ENCODE measurements around the gene SLC16A10. TPM values are rescaled to one million over a fixed set of nuclear protein-coding genes. Genes with fewer than 3 reads are reported as not detected.
A peak's percentile ranks its signal among the peaks of the same experiment; 100 is the strongest.

Gene SLC16A10
- total and polyA plus RNA-seq, 2 experiments from 2014 or later: 19.9 to 34.1 TPM

DNA sequence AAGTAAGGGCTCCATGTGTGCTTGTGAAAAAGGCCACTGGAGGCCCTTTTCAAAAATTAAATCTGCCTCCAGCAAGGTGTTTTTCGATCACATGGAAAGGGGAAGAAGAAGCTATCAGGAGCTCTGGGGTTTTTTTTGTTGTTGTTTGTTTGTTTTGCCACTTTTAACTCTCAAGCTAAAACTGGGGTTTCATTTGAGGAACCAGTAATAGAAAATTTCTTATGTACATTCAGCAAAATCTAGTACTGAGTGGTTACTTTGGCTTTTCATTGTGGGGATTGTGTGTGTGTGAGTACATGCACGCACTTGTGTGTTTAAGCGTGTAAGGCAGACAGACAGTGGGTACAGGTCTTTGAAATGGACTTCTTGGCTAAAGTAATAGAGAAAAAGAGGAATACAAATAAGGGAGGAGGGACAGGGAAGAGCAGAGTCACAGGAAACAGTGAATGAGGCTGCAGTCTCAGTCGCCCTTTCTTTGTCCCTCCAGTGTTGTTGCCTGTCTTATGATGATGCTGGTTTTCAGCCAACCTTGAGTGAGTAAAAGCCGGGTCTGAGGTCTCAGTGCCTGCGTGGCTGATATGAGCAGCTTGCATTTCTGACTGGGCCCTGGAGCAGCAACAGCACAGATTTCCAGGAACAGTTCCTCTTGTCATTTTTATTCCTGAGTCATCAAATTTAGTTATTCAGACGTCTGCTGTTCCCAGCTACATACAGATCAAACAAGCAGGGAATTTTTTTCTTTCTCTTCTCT is 26.2 kb downstream of the SLC16A10 start:
- H2AFZ ChIP-seq: peak overlapping the region; percentile 37
- H3K36me3 ChIP-seq (replicated peaks; ENCODE audit: insufficient read depth, low read depth): no peaks in the 10 kb centered on the region
- TF ChIP-seq, protein P1, sequence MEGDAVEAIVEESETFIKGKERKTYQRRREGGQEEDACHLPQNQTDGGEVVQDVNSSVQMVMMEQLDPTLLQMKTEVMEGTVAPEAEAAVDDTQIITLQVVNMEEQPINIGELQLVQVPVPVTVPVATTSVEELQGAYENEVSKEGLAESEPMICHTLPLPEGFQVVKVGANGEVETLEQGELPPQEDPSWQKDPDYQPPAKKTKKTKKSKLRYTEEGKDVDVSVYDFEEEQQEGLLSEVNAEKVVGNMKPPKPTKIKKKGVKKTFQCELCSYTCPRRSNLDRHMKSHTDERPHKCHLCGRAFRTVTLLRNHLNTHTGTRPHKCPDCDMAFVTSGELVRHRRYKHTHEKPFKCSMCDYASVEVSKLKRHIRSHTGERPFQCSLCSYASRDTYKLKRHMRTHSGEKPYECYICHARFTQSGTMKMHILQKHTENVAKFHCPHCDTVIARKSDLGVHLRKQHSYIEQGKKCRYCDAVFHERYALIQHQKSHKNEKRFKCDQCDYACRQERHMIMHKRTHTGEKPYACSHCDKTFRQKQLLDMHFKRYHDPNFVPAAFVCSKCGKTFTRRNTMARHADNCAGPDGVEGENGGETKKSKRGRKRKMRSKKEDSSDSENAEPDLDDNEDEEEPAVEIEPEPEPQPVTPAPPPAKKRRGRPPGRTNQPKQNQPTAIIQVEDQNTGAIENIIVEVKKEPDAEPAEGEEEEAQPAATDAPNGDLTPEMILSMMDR (IDR thresholded peaks at IDR 0.05; ENCODE audit: poor library complexity): no peak
- TF ChIP-seq EZH2 (IDR thresholded peaks at IDR 0.05; ENCODE audit: borderline replicate concordance) (no peak), EZH2phosphoT487 (IDR thresholded peaks at IDR 0.05; ENCODE audit: low read depth, severe bottlenecking, unreplicated experiment) (no peak)
- no peaks in the 10 kb centered on the region for H3K9me2 ChIP-seq (replicated peaks; ENCODE audit: insufficient read depth)
- H3K9me3 ChIP-seq (ENCODE audit: low read depth): no peaks in the 10 kb centered on the region
- H3K4me3 ChIP-seq: no peak overlapping the region
- no peaks in the 10 kb centered on the region for H4K20me1 ChIP-seq (ENCODE audit: insufficient read depth, poor library complexity, severe bottlenecking)
- WGBS (ENCODE audit: low lambda C conversion rate, missing lambda C conversion rate): 63% methylated on average over 7 of the region's 7 CpGs
- H3K27me3 ChIP-seq: no peaks in the 10 kb centered on the region
- peaks cover 10% of the 10 kb centered on the region for H3K4me1 ChIP-seq (ENCODE audit: insufficient read depth)
- peaks cover 19% of the 10 kb centered on the region for H3K79me2 ChIP-seq
- peak overlapping the region; percentile 7 for H3K4me2 ChIP-seq
- peak overlapping the region; percentile 72 for H3K27ac ChIP-seq
- peak; percentile 52 for DNase-seq (ENCODE audit: low spot score)

DNA sequence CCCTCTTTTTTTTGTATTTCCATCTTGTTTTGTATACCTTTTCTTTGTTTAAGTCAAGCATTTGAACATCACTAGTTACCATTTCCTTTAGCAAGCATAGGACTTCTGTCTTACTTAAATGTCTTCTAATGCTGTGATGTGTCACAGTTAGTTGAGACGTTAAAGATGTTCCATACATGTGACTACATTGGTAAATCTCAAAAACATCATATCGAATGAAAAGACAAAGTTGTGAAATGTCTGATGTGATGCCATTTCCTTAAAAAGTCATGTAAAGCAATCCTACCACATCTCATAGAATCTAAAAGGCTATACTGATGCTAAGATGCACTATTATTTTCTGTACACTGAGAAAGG is 26.8 kb downstream of the SLC16A10 start:
- no peak overlapping the region for H3K4me3 ChIP-seq
- H3K4me1 ChIP-seq (ENCODE audit: insufficient read depth): peaks cover 10% of the 10 kb centered on the region
- WGBS (ENCODE audit: low lambda C conversion rate, missing lambda C conversion rate): 58% methylated on average over 2 of the region's 2 CpGs
- no peaks in the 10 kb centered on the region for H3K9me3 ChIP-seq (ENCODE audit: low read depth)
- H2AFZ ChIP-seq: peak overlapping the region; percentile 37
- no peak for DNase-seq (ENCODE audit: low spot score)
- H3K36me3 ChIP-seq (replicated peaks; ENCODE audit: insufficient read depth, low read depth): no peaks in the 10 kb centered on the region
- peaks cover 18% of the 10 kb centered on the region for H3K79me2 ChIP-seq
- no peak for TF ChIP-seq EZH2phosphoT487 (IDR thresholded peaks at IDR 0.05; ENCODE audit: low read depth, severe bottlenecking, unreplicated experiment)
- TF ChIP-seq, protein P1 (IDR thresholded peaks at IDR 0.05; ENCODE audit: poor library complexity): no peak
- no peaks in the 10 kb centered on the region for H3K9me2 ChIP-seq (replicated peaks; ENCODE audit: insufficient read depth)
- no peaks in the 10 kb centered on the region for H3K27me3 ChIP-seq
- peak overlapping the region; percentile 72 for H3K27ac ChIP-seq
- H3K4me2 ChIP-seq: peak overlapping the region; percentile 7
- H4K20me1 ChIP-seq (ENCODE audit: insufficient read depth, poor library complexity, severe bottlenecking): no peaks in the 10 kb centered on the region

DNA sequence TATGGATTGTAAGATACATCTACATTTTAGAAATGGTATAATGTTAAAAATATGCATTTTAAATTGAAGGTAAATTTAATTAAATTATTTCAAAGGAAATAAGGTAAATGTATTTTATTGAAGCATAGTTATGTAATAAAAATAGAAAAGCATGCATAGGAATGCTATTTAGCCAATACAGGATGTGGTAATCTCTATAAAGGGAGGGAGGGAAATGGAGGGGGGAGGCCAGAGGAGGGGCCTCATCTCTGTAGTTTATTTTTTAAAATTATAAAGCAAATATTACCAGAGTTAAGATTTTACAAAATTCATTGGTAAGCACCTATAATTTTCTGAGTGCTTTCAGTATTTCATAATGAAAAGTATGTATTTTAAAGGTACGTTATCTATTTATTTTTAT is 27.2 kb downstream of the SLC16A10 start:
- H3K9me2 ChIP-seq (replicated peaks; ENCODE audit: insufficient read depth): no peaks in the 10 kb centered on the region
- H3K36me3 ChIP-seq (replicated peaks; ENCODE audit: insufficient read depth, low read depth): no peaks in the 10 kb centered on the region
- no peaks in the 10 kb centered on the region for H3K27me3 ChIP-seq
- peaks cover 16% of the 10 kb centered on the region for H3K79me2 ChIP-seq
- no peaks in the 10 kb centered on the region for H4K20me1 ChIP-seq (ENCODE audit: insufficient read depth, poor library complexity, severe bottlenecking)
- no peak for DNase-seq (ENCODE audit: low spot score)
- peaks cover 10% of the 10 kb centered on the region for H3K4me1 ChIP-seq (ENCODE audit: insufficient read depth)
- no peak overlapping the region for H3K4me2 ChIP-seq
- H2AFZ ChIP-seq: no peak overlapping the region
- no peak overlapping the region for H3K4me3 ChIP-seq
- 86% methylated on average over 1 of the region's 1 CpG for WGBS (ENCODE audit: low lambda C conversion rate, missing lambda C conversion rate)
- peak overlapping the region; percentile 72 for H3K27ac ChIP-seq
- no peaks in the 10 kb centered on the region for H3K9me3 ChIP-seq (ENCODE audit: low read depth)
- no peak for TF ChIP-seq EZH2 (IDR thresholded peaks at IDR 0.05; ENCODE audit: borderline replicate concordance)
- TF ChIP-seq, protein P1 (IDR thresholded peaks at IDR 0.05; ENCODE audit: poor library complexity): no peak
- no peak for TF ChIP-seq EZH2phosphoT487 (IDR thresholded peaks at IDR 0.05; ENCODE audit: low read depth, severe bottlenecking, unreplicated experiment)
